ENCODE data around the gene OR56A3.
"Not testable (repeated sequence)": the region's sequence is repeated elsewhere in the genome, so short reads cannot be mapped to it uniquely, and the experiment has no call there.

OR56A3 gene

GRCh38 chr11:5937868-5938602, 4.0 kb upstream of the OR56A3 start:
- no peak for DNase-seq (ENCODE audit: low read depth)
- TF ChIP-seq, protein P1, sequence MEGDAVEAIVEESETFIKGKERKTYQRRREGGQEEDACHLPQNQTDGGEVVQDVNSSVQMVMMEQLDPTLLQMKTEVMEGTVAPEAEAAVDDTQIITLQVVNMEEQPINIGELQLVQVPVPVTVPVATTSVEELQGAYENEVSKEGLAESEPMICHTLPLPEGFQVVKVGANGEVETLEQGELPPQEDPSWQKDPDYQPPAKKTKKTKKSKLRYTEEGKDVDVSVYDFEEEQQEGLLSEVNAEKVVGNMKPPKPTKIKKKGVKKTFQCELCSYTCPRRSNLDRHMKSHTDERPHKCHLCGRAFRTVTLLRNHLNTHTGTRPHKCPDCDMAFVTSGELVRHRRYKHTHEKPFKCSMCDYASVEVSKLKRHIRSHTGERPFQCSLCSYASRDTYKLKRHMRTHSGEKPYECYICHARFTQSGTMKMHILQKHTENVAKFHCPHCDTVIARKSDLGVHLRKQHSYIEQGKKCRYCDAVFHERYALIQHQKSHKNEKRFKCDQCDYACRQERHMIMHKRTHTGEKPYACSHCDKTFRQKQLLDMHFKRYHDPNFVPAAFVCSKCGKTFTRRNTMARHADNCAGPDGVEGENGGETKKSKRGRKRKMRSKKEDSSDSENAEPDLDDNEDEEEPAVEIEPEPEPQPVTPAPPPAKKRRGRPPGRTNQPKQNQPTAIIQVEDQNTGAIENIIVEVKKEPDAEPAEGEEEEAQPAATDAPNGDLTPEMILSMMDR (conservative IDR thresholded peaks at IDR 0.05; ENCODE audit: low read depth, low read length): no peak
- no peak overlapping the region for H3K4me3 ChIP-seq (ENCODE audit: low read depth, low read length)

DNA sequence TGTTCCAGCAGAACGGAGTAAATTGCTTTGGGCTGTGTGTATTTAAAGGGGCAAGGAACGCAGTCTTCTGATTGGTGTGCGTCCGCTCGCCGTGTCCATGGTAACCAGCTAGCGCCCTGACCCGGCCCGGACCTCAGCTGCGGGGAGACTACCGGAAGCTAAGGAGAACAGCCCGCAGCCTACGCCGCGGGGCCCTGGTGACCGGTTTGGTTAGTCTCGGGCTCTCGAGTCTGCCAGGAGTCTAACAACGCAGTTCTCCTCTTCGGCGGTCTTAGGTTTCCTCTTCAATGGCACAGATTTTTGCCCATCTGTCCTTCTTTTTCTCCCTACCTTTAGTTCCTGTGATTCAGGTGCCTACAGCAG, 3.5 kb upstream of the OR56A3 start:
- TF ChIP-seq, protein P1 (conservative IDR thresholded peaks at IDR 0.05; ENCODE audit: low read depth, low read length): no peak
- DNase-seq (ENCODE audit: low read depth): no peak
- H3K4me3 ChIP-seq (ENCODE audit: low read depth, low read length): no peak overlapping the region

GRCh38 chr11:5940748-5941147, 1.3 kb upstream of the OR56A3 start:
- TF ChIP-seq, protein P1 (conservative IDR thresholded peaks at IDR 0.05; ENCODE audit: low read depth, low read length): no peak
- no peak overlapping the region for H3K4me3 ChIP-seq (ENCODE audit: low read depth, low read length)
- no peak for DNase-seq (ENCODE audit: low read depth)

DNA sequence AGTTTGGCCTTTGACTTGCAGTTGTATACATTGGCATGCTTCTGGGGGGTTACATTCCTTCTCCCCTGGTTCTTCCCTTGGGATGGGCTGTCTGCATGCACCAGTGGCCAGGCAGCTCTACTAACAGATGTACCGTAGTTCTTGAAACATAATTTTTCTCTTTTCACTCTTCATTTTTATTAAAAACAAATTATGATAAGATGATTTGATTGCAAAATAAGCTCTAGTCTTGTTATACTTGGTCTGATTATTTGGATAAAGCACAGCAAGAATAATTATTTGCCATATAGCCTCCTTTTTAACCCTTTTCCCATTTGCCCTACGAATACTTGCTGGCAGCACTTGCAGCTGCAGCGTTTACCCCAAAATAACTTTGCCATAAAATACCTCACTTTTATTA, 13.5 kb downstream of the OR56A3 start:
- H3K4me3 ChIP-seq (ENCODE audit: low read depth, low read length): no peak overlapping the region
- DNase-seq (ENCODE audit: low read depth): no peak
- TF ChIP-seq, protein P1 (conservative IDR thresholded peaks at IDR 0.05; ENCODE audit: low read depth, low read length): no peak

GRCh38 chr11:5960704-5961320, 18.8 kb downstream of the OR56A3 start:
- H3K4me3 ChIP-seq (ENCODE audit: low read depth, low read length); DNase-seq (ENCODE audit: low read depth): not testable (repeated sequence)

DNA sequence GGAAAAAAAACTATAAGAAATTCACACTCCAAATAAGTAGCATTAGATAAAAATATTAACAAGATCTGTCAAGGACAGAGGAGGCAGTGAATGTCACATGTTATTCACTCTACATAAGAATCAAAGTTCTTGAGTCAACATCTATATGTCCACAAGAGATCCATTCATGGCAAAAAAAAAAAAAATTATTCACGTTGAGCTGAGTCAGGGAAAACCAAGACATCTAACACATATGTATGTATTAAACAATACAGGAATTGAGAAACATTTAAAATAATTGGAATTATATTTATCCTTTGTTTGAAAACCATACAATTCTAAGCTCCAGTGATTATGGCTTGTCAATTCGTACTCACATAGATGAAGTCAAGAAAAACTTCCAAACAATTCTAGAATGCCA, 24.9 kb downstream of the OR56A3 start:
- DNase-seq (ENCODE audit: low read depth): no peak
- TF ChIP-seq, protein P1 (conservative IDR thresholded peaks at IDR 0.05; ENCODE audit: low read depth, low read length): no peak
- H3K4me3 ChIP-seq (ENCODE audit: low read depth, low read length): no peak overlapping the region

DNA sequence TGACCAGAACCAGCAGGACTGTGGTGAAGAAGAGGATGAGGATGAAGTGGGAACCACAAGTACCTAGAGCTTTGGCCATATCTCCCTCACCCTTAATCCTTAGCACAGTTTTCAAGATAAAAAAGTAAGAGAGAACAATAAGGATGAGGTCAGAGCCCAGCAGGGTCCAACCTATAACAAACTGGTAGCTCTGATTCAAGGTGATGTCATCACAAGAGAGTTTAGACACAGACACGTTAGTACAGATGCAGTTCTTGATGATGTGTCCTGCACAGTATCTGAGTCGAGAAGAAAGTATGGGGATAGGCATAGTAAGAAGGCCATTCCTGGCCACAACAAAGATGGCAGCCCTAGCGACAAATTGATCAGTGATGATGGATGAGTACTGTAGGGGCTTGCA, 25.7 kb downstream of the OR56A3 start:
- TF ChIP-seq, protein P1 (conservative IDR thresholded peaks at IDR 0.05; ENCODE audit: low read depth, low read length): no peak
- no peak for DNase-seq (ENCODE audit: low read depth)
- H3K4me3 ChIP-seq (ENCODE audit: low read depth, low read length): no peak overlapping the region
